ENCODE results near the gene PBXIP1.

GRCh38 chr1:154970631-154971340, 14.9 kb upstream of the PBXIP1 start, which contains the start of gene SHC1:
- TF ChIP-seq EZH2 (IDR thresholded peaks at IDR 0.05; ENCODE audit: borderline replicate concordance) = no peak
- TF ChIP-seq CTCF (IDR thresholded peaks at IDR 0.05; ENCODE audit: poor library complexity) = no peak

Data from hepatocyte (in vitro differentiated cells).